HG03196 (cell line): ENCODE results near the gene ING3.
A peak's percentile ranks its signal among the peaks of the same experiment; 100 is the strongest.

ENCODE experiments used
- ATAC-seq: cut with Tn5 transposase; IDR thresholded peaks from one replicate; pipeline ENCODE4 v1.9.1; 2021; ENCODE audit not compliant: unreplicated experiment

Gene ING3

DNA sequence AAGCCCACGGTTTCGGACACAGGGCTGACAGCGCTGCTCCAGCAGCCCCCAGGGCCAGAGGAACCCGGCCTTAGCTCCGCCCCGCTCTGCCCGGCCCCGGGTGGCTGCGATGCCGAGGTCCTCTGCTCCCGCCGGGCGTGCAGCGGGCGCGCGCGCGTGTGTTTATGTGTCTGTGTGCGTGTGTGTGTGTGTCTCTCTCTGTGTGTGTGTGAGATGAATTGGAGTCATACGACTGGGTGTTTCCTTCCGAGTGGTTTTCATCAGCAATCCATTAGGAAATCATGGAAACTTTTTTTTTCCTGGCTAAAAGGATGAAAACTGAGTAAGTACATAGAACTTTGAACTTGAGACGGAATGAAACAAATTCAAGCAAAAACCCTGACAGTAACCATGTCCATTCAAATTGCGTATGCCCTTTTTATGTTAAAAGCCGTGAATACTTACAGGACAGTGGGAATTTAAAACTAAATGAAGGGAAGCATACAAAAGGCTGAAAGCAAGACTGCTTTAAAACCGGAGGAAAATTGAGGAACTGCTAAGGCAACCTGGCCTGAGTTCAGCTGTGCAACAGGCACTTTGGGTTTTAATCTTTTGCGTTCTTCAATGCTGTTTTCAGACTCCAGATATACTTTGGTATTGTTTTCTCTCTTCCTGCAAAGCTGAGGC lies 38.1 kb downstream of the ING3 start, which contains the start of gene CPED1:
Gene CPED1, plus strand, starts transcription at position 121 of the 666 bp plus-strand sequence. CDS start 911 bp downstream, outside the sequence.
- ATAC-seq = peak; percentile 57

DNA sequence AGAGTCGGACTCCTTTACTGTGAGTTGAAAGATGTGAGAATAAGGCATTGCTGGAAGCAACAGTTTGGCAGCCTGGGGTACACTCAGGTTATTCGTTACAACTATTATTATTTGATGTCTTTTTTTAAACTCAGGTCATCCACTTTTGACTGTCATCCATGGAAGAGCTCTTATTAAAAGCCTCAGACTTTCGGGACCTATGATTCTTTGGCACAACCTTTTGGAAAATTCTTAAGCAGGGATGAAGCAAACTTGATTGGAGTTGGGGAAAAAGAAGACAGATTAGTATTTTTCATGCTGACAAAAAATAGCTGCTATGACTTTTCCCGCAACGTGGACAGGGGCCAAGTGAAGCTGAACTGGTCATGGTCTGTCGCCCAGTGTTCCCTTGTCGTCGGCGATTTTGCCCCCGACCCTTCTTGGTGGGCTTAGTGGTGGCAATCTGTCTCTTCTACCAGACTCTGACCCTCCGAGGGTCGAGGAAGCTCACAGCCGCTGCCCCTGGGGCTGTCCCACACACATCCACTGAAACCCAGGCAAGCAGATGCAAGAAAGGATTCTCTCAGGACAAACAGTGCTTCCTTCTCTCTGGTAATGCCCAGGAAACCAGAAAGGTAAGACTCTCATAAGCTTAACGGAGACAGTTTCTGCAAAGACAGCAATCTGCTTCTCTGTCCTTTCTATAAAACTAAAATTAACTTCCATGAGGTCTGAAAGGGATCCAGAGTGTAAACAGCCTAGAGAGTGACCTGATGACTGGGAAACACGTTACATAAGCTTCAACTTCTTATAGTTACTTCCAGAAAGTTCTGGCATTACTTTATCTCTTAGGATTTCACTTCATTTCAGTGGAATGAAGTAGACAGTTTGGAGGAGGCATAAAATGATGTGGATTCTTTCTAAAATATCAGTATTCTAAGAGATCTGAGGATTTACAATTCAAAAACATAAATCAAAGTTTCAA lies 39.0 kb downstream of the ING3 start:
- ATAC-seq = no peak

DNA sequence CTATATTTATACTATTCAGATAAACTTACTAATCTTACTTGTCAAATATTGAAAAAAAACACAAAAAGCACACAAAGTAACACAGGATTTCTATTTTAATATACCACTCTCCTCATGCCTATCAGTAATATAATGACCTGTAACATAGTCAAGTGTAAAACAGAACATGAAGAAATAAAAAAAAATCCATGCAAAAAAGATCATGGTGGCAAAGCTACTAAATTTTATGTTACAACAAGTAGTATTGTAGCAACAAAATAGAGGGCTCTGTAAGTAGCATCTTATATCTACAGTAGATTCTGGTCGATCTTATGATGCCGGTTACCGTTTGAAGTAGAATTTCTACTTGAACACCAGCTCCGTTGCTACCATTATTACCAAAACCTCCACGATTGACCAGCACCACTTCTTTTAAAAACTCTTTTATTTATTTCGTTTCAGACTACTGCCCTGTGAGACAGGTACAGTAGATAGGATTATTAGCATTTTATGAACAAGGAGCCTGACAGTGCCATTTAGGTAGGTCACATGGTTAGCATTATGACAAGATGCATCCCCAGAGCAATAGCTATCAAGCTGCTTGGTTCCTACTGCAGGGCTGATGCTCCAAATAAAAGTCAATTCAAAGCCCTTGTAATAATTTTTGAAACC lies 40.0 kb downstream of the ING3 start:
- no peak for ATAC-seq

DNA sequence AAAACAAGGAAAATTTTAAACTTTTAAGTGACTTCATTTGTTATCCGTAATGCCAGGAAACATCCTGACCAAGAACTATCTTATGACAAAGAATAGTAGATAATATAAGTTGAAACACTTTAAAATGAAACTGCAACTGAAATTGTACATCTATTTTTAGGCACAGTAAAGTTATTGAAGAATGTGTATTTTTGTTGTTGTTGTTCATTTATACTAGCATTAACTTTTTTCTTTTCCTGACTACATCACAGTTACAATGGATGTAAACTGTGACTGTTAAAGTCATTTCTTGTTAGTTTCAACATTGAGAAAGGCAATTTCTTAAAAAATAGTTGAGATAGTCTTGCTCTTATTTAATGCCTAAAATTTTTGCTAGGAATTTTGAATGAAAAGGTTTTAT lies 40.6 kb downstream of the ING3 start:
- no peak for ATAC-seq

DNA sequence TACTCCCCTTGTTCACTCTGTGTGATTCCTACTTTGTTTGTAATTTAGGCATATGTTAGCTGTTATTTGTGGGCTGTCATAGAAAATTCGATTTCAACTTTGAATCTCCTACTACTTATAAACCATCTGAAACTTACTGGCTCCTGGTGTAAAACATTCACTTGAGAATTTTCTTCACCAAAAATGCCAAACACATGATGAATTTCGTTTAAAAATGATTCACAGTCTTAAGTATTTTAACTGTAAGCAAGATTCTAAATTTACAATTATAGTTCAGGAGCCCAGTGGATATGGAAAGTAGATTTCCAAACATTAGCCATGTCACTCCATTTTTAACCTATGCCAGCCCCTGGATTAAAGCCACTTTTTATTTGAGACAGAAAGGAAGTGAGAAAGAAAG lies 41.0 kb downstream of the ING3 start:
- ATAC-seq = no peak

DNA sequence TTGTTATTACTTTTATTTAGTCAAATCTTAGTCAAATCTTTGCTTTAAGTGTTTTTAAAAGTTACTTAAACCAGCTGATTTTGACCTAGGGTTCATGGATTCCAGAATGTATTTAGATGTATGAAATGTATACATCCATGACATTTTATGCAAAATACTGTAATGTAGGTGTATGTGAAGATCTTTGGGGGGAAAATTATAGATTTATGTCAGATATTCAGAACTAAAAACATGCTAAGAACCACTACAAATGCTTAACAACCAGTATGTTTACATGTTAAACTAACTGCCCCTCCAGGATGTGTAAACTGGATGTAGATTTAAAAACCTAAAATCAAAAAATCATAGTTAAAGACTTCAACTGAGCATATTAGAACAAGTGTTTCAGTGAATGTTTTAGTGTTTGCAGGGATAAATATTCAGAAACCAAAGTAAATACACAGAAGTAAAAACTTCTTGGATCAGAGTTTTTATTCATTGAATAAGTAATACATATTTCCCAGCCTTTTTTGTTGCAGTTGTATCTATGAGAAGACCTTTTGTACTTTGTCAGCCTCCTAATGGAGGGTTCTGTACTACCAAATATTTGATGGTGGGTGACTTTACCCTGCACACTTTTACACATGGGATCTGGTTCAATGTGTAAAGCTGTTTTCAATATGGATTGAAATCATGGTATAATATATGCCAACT lies 41.8 kb downstream of the ING3 start:
- ATAC-seq = no peak

DNA sequence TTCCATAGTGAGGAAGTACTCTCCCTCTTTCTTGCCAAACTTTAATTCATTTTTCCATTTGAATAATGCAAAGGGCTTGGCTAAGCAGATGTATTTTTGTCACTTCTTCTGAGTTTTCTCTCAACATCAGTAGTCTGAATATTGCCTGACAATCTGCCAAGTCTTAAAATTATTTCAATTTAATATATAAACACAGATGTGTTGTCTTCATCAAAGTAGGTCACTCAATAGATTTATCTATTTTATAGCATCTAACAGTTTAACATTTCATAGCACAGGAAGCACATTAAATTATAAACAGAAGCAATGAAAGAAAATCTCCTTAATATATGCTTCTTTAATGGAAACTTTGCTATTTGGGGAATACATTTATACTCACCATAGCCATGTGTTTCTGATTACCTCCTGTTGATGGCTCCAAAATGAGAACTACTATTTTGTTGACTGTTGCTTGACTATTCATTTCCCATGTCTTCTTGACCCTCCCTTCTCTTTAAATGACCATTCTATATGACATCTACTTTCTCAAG lies 42.5 kb downstream of the ING3 start:
- ATAC-seq = no peak

DNA sequence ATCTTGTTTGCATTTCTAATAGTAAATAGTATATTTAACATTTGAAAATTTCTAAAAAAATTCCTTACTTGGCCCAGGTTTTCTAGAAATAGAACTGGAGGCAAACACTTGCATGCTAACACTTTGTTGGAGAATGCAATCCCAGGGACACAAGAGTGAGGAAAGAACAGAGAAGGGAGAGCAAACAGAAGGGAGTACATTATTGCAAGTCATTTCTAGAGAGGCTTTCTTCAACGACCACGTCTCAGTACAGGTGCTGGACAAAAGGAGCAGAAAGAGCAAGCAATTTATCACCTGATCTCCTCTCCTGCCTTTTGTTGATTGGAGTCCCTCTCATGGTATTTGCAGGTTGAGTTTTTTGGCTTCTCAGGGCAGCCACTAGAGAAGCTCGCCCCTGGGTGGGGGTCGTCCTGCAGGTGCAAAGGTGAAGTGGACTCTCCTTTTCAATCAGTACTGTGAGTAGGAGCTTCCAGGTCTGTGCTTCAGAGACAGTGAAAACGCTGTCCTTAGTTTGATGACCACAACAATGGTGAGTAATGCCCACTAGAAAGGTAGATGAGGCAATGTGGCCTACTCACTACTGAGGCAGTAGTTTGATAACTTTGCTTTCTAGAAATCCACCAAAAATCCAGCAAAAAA lies 43.1 kb downstream of the ING3 start:
- no peak for ATAC-seq

DNA sequence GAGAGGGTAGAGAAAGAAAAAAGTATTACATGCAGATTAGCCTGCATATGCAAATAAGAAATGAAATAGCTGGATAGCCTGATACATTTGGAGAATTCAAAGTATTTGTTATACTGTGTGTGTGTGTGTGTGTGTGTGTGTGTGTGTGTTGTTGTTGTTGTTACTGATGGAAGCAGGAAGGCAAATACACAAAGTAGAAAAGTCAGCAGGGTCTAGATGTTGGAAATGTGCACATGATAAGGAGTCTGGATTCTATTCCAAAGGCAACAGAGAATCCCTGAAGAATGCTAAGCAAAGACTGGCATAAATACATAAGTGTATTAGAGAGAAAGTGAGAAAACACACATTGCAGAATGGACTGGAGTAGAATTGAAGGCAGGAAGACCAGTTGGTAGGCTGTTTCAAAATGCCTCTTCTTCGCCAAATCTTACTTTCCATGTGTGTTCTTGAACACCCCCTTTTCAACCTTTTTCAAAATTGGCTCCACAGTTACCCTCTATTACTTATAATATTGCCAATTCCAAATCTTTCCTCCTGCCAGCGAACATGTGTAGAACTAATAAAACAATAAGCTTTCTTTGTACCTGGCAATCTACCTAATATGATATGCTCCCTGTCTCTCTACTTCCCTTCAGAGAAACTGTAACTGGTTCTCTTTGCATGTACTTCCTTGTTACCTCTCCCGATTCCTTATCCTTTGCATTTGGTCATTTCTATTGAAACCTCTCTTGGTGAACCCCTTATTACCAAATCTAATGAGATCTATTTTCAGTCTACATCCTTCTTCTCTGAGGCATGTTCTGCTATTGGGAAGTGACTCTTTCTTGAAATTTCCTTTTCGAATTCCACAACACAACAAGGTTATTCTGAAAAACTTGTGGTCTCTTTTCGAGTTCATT lies 44.2 kb downstream of the ING3 start:
- no peak for ATAC-seq

DNA sequence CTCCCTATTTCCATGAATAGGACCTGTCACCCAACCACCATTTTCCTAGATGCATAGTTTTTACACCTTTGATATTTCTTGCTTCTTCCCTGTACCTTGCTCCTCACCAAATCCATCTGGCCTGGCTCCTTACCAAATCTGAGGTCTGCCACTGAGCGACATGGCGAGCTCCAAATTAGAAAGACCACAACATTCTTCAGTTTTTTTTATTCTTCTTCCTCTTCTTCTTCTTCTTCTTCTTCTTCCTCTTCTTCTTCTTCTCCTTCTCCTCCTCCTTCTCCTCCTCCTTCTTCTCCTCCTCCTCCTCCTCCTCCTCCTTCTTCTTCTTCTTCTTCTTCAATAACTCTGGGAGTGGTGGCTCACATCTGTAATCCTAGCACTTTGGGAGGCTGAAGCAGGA lies 45.1 kb downstream of the ING3 start:
- ATAC-seq = no peak

DNA sequence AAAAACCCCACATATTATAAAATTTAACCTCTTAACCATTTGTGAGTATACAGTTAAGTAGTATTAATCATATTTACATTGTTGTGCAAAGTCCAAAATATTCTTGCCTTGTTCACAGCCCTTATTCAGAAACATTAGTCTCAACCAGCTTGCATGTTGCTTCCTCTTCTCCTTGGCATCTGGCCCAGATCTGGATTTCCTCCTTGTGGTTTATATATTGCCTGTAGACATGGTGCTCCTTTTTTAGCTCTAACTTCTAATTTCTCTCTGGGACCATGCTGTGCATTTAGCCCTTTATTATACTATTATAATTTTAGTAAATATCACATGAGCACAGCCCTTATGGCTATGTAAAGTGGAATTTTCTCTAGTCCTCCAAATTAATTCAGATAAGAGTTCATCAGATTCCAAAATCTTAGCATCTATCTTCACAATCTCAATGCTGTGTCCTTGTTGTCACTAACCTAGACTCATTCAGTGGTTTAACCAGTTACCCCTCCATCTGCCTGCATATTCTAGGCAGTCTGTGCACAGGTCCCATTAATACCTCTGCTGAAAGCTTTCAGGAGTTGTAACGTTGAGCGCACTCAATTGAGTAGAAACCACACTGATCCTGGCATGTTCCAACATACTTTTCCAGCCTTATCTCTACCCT lies 45.9 kb downstream of the ING3 start:
- ATAC-seq = no peak

DNA sequence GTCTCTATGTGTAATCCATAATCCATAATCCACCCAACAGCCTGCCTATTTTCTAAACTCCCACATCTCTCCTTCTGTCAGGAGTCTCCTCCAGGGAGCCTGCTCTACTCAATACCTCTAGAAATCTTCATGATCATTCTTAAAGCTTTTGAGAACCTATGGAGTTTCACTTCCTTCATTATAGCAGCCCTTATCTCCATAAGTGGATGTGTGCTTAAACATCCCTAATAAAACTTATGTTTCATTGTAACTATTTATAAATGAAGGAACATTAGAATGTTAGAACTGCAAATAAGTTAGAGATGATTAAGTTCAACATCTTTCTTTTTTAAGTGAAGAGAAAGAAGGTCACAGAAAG lies 46.4 kb downstream of the ING3 start:
- no peak for ATAC-seq

DNA sequence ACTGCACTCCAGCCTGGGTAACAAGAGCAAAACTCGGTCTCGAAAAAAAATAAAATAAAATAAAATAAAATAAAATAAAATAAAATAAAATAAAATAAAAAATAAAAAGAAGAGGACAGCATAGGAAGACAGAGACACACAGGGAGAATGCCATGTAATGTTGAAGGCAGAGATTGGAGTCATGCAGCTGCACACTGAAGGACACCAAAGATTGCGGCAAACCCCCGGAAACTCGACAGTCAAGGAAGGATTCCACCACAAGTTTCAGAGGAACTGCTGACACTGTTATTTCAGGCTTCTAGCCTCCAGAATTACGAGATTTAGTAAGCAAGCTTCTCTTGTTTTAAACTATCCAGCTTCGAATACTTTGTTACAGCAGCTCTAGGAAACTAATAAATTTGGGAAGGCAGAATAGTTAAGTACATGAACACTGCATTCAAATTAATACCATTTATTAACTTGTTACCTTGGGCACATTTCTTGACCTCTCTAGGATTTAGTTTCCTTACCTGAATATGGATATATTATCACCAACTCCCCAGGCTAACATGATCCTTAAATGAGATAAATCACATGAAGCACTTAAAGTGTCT lies 47.4 kb downstream of the ING3 start:
- ATAC-seq = no peak

DNA sequence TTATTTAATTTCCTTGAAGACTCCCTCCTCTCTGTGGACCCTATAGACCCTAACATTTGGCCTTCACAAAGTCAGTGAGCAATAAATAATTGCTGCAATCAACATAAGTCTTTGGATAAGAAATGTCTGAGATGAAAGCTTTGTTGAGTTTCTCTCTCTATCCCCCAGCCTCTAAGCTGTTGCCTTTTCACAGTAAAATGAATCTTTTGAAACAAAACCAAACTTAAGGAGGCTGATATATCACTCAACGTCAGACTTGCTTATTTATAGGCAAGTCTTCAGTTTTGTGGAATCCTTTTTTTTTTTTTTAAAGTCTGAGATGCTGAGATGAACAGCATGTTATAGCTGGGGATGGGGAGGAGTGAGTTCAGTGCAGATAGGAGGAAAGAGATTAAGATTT lies 47.9 kb downstream of the ING3 start:
- ATAC-seq = no peak

DNA sequence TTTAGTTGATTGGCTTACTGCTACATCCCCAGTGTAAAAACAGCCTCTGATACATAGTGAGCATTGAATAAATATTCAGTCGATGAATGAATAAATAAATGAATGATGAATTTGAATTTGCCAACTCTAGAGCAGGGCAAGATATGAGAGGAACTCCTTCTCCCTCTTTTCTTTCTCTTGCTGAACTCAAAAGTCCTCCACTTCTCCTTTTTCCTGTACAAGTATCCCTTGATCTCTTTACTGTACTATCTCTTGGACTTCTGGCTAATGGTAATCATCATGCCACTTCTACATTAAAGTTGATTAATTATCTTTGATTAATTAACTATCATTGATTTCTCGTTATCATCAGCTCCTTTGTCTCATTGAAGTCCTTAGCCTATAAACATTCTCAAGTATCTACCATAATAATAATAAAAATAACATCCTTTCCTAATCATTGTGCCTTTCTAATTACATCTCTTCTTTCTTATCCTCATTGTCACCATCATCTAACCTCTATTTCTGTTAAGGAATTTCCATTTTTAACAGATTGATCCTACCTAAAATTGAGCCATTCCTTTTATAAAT lies 48.5 kb downstream of the ING3 start:
- ATAC-seq = no peak

DNA sequence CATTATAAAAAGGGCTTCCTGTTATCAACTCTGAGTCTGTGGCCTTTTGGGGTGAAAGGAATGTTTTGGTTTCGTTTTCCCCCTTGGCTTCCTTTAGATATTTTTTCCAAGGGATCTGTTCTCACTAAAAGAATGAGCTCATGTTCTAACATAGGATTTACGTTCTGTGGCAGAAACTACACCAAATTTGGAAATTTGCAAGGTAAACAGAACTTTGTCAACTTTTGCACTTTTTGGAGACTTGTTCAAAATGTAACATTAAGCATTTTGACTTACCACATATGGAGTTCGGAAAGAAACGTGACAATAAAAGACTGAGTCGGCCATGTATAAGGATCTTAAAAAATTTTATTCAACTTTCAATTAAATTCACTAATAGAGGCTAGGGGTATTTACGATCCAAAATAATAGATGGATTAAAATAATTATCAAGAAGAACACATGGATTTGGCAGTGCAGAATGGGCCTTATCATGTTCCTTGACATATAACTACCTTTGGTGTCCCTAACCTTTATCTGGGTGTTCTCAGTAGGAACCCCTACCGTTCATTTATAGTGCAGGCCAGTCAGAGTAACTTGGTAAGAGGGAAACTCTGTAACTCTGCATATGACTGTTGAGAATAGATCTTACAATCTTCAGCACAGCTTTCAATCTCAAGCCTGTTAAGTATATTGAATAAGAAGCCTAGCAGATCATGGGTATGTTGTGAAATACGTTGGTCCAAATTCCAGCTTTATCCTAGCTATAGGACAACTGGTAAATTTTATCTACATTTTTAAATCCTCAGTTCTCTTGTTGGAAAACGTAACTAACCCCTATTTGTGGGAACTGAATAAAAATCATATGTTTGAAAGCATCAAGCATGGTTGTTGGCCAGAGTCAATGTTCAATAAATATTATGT lies 49.8 kb downstream of the ING3 start:
- no peak for ATAC-seq

DNA sequence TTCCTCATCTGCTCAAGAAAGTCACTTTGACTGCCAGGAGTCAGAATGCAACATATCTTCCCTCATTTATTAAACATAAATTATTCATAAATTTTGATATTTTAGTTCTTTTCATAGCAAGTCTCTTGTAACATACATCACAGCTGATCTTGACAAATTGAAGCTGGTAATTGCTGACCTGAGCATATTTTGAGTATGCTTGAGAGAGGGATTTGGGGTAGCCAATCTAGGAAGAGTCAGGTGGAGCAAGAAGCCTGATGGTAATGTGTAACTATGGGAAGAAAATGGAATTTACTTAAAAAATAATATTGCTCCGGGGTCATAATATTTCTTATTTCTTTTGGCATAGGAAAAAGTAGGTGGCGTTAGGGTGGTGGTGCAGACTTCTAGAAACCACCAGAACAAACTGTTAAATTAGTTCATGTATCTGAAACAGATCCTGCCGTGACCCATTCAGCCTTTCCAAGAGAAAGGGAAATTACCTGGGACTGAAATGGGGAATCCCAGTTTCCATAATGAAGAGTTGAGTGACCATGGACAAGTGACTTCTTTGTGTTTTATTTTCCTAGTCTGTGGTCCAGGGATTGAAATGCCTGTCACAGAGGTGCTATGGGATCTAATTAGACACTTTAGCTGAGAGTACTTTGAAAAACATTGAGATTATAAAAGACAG lies 50.8 kb downstream of the ING3 start:
- no peak for ATAC-seq
